SJCRH30 (cell line): ENCODE results near the gene WDR86. TPM values are rescaled to one million over a fixed set of nuclear protein-coding genes. Genes with fewer than 3 reads are reported as not detected.

Source experiments
- DNase-seq, 2 experiments: peaks; one replicate each; pipeline ENCODE4 v3.0.0-alpha.2; 2015 to 2020
- H3K27ac ChIP-seq: fragments of 250-450 bp; sonication (Bioruptor Pico); 2 replicates; pipeline ENCODE4 v1.5.1; 2020; ENCODE audit warnings: mild to moderate bottlenecking, moderate library complexity
- H3K27me3 ChIP-seq: fragments of 250-450 bp; sonication (Bioruptor Pico); 2 replicates; pipeline ENCODE4 v1.5.1; 2020; ENCODE audit warnings: mild to moderate bottlenecking, moderate library complexity
- H3K36me3 ChIP-seq: fragments of 250-450 bp; sonication (Bioruptor Pico); 2 replicates; pipeline ENCODE4 v1.5.1; 2020; ENCODE audit warnings: mild to moderate bottlenecking, moderate library complexity
- H3K4me1 ChIP-seq: fragments of 250-450 bp; sonication (Bioruptor Pico); 2 replicates; pipeline ENCODE4 v1.5.1; 2020; ENCODE audit warnings: mild to moderate bottlenecking, moderate library complexity
- H3K4me3 ChIP-seq: fragments of 250-450 bp; sonication (Bioruptor Pico); 2 replicates; pipeline ENCODE4 v1.5.1; 2020; ENCODE audit warnings: mild to moderate bottlenecking, moderate library complexity
- H3K9me3 ChIP-seq: fragments of 250-450 bp; sonication (Bioruptor Pico); replicated peaks from 2 replicates; pipeline ENCODE4 v1.5.1; 2020; ENCODE audit warnings: mild to moderate bottlenecking, moderate library complexity
- total RNA-seq: library from RNA; depleted of rRNA; stranded (reverse); fragments of >200 nt; shearing (Covaris generic); gene quantifications from 2 replicates; pipeline ENCODE4 v1.2.3, GENCODE V29; 2014; rRNA removed

The WDR86 gene
- 0.46 and 1.0 TPM in 2 replicates for total RNA-seq

GRCh38 chr7:151409667-151410404 is at the start of gene WDR86:
Gene WDR86 (minus strand): TSS chr7:151410038. CDS start chr7:151409589, 449 bp downstream.
- DNase-seq: peak in 1 of 2 experiments; percentile 35
- Histone ChIP-seq H3K4me3 (peak within 1 kb of the TSS; percentile 67), H3K9me3 (no peaks in the 10 kb centered on the region), H3K27me3 (peaks cover 15% of the 10 kb centered on the region), H3K27ac (no peak within 1 kb of the TSS), H3K36me3 (no peaks in the 10 kb centered on the region), H3K4me1 (no peaks in the 10 kb centered on the region)

- Histone ChIP-seq H3K27me3 (no peaks in the 10 kb centered on the region), H3K36me3 (no peaks in the 10 kb centered on the region), H3K4me1 (peaks cover 15% of the 10 kb centered on the region), H3K4me3 (no peak overlapping the region), H3K27ac (no peak overlapping the region), H3K9me3 (no peaks in the 10 kb centered on the region; the same call in 1 of the 2 replicates)
- DNase-seq: no peak
Observed at GRCh38 chr7:151457534-151457933, 47.7 kb upstream of the WDR86 start.

GRCh38 chr7:151456782-151457181 is 46.9 kb upstream of the WDR86 start:
- Histone ChIP-seq H3K27ac (no peak overlapping the region), H3K36me3 (no peaks in the 10 kb centered on the region), H3K4me1 (peaks cover 15% of the 10 kb centered on the region), H3K4me3 (no peak overlapping the region), H3K27me3 (no peaks in the 10 kb centered on the region), H3K9me3 (no peaks in the 10 kb centered on the region)
- DNase-seq: no peak

GRCh38 chr7:151456276-151456675 is 46.4 kb upstream of the WDR86 start:
- no peak overlapping the region for H3K4me3 ChIP-seq
- H3K27ac ChIP-seq: no peak overlapping the region
- H3K4me1 ChIP-seq: peaks cover 15% of the 10 kb centered on the region
- no peaks in the 10 kb centered on the region for H3K9me3 ChIP-seq
- DNase-seq: no peak
- H3K27me3 ChIP-seq: peaks cover 4% of the 10 kb centered on the region
- no peaks in the 10 kb centered on the region for H3K36me3 ChIP-seq

- H3K9me3 ChIP-seq: no peaks in the 10 kb centered on the region
Observed at GRCh38 chr7:151455690-151456089, 45.9 kb upstream of the WDR86 start.

GRCh38 chr7:151454932-151455530 is 45.2 kb upstream of the WDR86 start:
- H3K36me3 ChIP-seq: no peaks in the 10 kb centered on the region
- DNase-seq: no peak
- H3K9me3 ChIP-seq: no peaks in the 10 kb centered on the region
- no peak overlapping the region for H3K27ac ChIP-seq
- H3K4me3 ChIP-seq: no peak overlapping the region
- peaks cover 6% of the 10 kb centered on the region for H3K27me3 ChIP-seq
- H3K4me1 ChIP-seq: peaks cover 10% of the 10 kb centered on the region

More at GRCh38 chr7:151455690-151456089, 45.9 kb upstream of the WDR86 start:
- H3K27ac ChIP-seq: no peak overlapping the region
- no peaks in the 10 kb centered on the region for H3K36me3 ChIP-seq
- DNase-seq: no peak
- H3K27me3 ChIP-seq: peaks cover 6% of the 10 kb centered on the region
- peaks cover 15% of the 10 kb centered on the region for H3K4me1 ChIP-seq
- no peak overlapping the region for H3K4me3 ChIP-seq

- Histone ChIP-seq H3K4me1 (peaks cover 6% of the 10 kb centered on the region), H3K36me3 (no peaks in the 10 kb centered on the region), H3K9me3 (no peaks in the 10 kb centered on the region), H3K27ac (no peak overlapping the region), H3K4me3 (no peak overlapping the region), H3K27me3 (peaks cover 6% of the 10 kb centered on the region)
- no peak for DNase-seq
Observed at GRCh38 chr7:151454305-151454704, 44.5 kb upstream of the WDR86 start.

GRCh38 chr7:151453326-151453791 is 43.5 kb upstream of the WDR86 start:
- no peak overlapping the region for H3K4me3 ChIP-seq
- peak; percentile 59 to 72 for DNase-seq
- H3K36me3 ChIP-seq: no peaks in the 10 kb centered on the region
- no peaks in the 10 kb centered on the region for H3K9me3 ChIP-seq
- H3K4me1 ChIP-seq: peaks cover 2% of the 10 kb centered on the region; the same call in 1 of the 2 replicates
- H3K27ac ChIP-seq: no peak overlapping the region
- H3K27me3 ChIP-seq: peaks cover 6% of the 10 kb centered on the region

- Histone ChIP-seq H3K27me3 (peaks cover 6% of the 10 kb centered on the region), H3K9me3 (no peaks in the 10 kb centered on the region), H3K4me3 (no peak overlapping the region), H3K4me1 (peaks cover 2% of the 10 kb centered on the region; the same call in 1 of the 2 replicates), H3K36me3 (no peaks in the 10 kb centered on the region), H3K27ac (no peak overlapping the region)
- no peak for DNase-seq
Observed at GRCh38 chr7:151452680-151453325, 43.0 kb upstream of the WDR86 start.

- Histone ChIP-seq H3K4me1 (peaks cover 2% of the 10 kb centered on the region; the same call in 1 of the 2 replicates), H3K4me3 (no peak overlapping the region), H3K27ac (no peak overlapping the region), H3K36me3 (no peaks in the 10 kb centered on the region), H3K27me3 (peaks cover 6% of the 10 kb centered on the region), H3K9me3 (no peaks in the 10 kb centered on the region)
- peak; percentile 33 to 45 for DNase-seq
Observed at GRCh38 chr7:151451626-151452571, 42.1 kb upstream of the WDR86 start.

GRCh38 chr7:151451156-151451555 is 41.3 kb upstream of the WDR86 start:
- H3K27me3 ChIP-seq: peaks cover 6% of the 10 kb centered on the region
- no peak overlapping the region for H3K27ac ChIP-seq
- DNase-seq: no peak
- H3K4me1 ChIP-seq: peaks cover 2% of the 10 kb centered on the region; the same call in 1 of the 2 replicates
- no peak overlapping the region for H3K4me3 ChIP-seq
- H3K36me3 ChIP-seq: no peaks in the 10 kb centered on the region
- no peaks in the 10 kb centered on the region for H3K9me3 ChIP-seq

GRCh38 chr7:151449990-151450389 is 40.2 kb upstream of the WDR86 start:
- no peaks in the 10 kb centered on the region for H3K36me3 ChIP-seq
- no peak overlapping the region for H3K27ac ChIP-seq
- H3K9me3 ChIP-seq: no peaks in the 10 kb centered on the region
- no peak for DNase-seq
- no peak overlapping the region for H3K4me3 ChIP-seq
- peaks cover 2% of the 10 kb centered on the region; the same call in 1 of the 2 replicates for H3K4me1 ChIP-seq
- peaks cover 9% of the 10 kb centered on the region for H3K27me3 ChIP-seq

- peak in 1 of 2 experiments; percentile 41 for DNase-seq
- peaks cover 2% of the 10 kb centered on the region; the same call in 1 of the 2 replicates for H3K4me1 ChIP-seq
- H3K36me3 ChIP-seq: no peaks in the 10 kb centered on the region
- no peaks in the 10 kb centered on the region for H3K9me3 ChIP-seq
- no peak overlapping the region for H3K4me3 ChIP-seq
- peaks cover 9% of the 10 kb centered on the region for H3K27me3 ChIP-seq
- no peak overlapping the region for H3K27ac ChIP-seq
Observed at GRCh38 chr7:151448261-151449252, 38.7 kb upstream of the WDR86 start.
